ENCODE measurements around the gene TMBIM6.

DNA sequence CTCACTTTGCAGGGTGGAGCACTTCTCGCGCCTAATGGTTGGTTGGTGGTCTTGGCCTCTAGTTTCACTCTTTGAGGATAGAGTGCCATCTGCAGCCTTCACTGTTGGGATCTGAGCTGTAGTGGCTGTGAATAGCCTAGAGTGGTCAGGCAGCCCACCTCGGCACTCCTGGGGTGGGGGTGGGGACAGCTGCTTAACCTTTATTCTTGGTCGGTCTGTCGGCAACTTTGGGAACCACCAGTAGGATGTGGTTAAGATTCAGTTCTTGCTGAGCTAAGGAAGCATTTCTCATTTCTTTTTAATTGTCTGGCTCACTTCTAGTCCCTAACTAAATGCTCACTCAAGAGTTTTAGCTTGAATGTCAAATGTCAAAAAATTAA, 21.1 kb downstream of the TMBIM6 start:
- TF ChIP-seq, protein P1, sequence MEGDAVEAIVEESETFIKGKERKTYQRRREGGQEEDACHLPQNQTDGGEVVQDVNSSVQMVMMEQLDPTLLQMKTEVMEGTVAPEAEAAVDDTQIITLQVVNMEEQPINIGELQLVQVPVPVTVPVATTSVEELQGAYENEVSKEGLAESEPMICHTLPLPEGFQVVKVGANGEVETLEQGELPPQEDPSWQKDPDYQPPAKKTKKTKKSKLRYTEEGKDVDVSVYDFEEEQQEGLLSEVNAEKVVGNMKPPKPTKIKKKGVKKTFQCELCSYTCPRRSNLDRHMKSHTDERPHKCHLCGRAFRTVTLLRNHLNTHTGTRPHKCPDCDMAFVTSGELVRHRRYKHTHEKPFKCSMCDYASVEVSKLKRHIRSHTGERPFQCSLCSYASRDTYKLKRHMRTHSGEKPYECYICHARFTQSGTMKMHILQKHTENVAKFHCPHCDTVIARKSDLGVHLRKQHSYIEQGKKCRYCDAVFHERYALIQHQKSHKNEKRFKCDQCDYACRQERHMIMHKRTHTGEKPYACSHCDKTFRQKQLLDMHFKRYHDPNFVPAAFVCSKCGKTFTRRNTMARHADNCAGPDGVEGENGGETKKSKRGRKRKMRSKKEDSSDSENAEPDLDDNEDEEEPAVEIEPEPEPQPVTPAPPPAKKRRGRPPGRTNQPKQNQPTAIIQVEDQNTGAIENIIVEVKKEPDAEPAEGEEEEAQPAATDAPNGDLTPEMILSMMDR (IDR thresholded peaks at IDR 0.05; ENCODE audit: insufficient read depth, low read depth, low read length) = no peak
- no peak for TF ChIP-seq EZH2 (IDR thresholded peaks at IDR 0.05; ENCODE audit: insufficient read depth, low read length)
